HL-60 (cell line): ENCODE data around the gene TBL1X.

Experiments
- DNase-seq, 2 experiments: peaks; one replicate each; pipeline ENCODE4 v3.0.0-alpha.2; 2010 to 2020; ENCODE audit warnings: low read depth in 1 of 2, low spot score in 1 of 2
- H3K27ac ChIP-seq: fragments of 250-450 bp; sonication (Bioruptor Pico); replicated peaks from 2 replicates; pipeline ENCODE4 v1.5.1; 2020; ENCODE audit warnings: mild to moderate bottlenecking, moderate library complexity
- H3K27me3 ChIP-seq: fragments of 250-450 bp; sonication (Bioruptor Pico); 2 replicates; pipeline ENCODE4 v1.5.1; 2021; ENCODE audit warnings: mild to moderate bottlenecking, moderate library complexity; ENCODE audit not compliant: insufficient read depth, poor library complexity, severe bottlenecking
- H3K4me3 ChIP-seq: replicated peaks from 2 replicates; pipeline ENCODE4 v1.5.1; 2011; ENCODE audit warnings: mild to moderate bottlenecking, control low read depth, low read length; ENCODE audit not compliant: insufficient read depth
- GABPA ChIP-seq: IDR thresholded peaks from 2 replicates; pipeline ENCODE4 v1.6.1; 2012; ENCODE audit warnings: low read depth
- POLR2AphosphoS5 ChIP-seq: IDR thresholded peaks from 2 replicates; pipeline ENCODE4 v1.6.1; 2012; ENCODE audit warnings: low read depth
- REST ChIP-seq: IDR thresholded peaks from 2 replicates; pipeline ENCODE4 v1.6.1; 2012; ENCODE audit warnings: low read depth; ENCODE audit not compliant: insufficient replicate concordance
- SPI1 ChIP-seq: IDR thresholded peaks from 2 replicates; pipeline ENCODE4 v1.6.1; 2012; ENCODE audit warnings: low read depth, mild to moderate bottlenecking, borderline replicate concordance
- TF ChIP-seq, protein P1 (sequence below): IDR thresholded peaks from one replicate; pipeline ENCODE4 v1.5.1; 2011; ENCODE audit warnings: low read length, control low read depth, inconsistent platforms; ENCODE audit not compliant: insufficient read depth

TBL1X gene

DNA sequence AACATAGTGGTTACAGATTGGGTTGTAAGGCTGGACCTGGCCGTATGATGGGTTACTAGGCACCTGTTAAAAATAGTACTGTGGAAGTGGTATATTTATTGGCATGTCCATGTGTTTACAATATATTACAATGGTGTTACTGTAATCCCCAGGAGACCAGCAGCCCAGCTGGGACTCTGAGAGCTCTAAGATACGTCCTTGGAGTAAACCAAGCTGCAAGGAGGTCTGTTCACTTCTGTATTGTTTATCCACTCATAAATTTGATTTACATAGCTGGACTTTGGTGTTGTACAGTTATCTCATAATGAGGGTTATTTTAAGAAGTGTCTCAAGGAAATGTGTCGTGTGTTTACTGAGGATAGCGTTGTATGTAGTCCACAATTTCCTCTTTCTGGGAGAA lies 93.8 kb downstream of the TBL1X start:
- no peak overlapping the region for H3K4me3 ChIP-seq
- no peak overlapping the region for H3K27ac ChIP-seq
- TF ChIP-seq REST (no peak), GABPA (no peak)
- no peaks in the 10 kb centered on the region for H3K27me3 ChIP-seq
- DNase-seq: no peak

DNA sequence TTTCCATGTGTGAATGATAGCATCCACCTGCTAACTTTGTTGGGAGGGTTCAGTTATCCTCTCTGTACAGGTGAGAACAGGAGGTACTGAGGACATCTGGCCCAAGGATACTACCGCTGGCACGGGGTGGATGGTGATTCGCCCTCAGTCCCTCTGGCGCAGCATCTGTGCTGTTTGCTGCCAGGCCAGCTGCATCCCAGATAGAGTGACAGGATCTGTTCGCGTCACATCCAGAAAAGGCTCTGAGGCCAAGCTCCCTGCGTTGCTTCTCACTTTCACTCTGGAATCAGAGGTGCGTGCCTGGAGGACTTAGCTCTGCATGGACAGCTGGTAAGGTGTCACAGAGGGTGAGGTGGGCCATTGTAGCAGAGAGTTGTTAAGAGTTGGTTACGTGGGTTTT lies 95.4 kb downstream of the TBL1X start:
- DNase-seq: no peak
- H3K27me3 ChIP-seq: no peaks in the 10 kb centered on the region

GRCh38 chrX:9561199-9561598 lies 96.3 kb downstream of the TBL1X start:
- DNase-seq: no peak
- Histone ChIP-seq H3K4me3 (no peak overlapping the region), H3K27ac (no peak overlapping the region), H3K27me3 (no peaks in the 10 kb centered on the region)
- TF ChIP-seq SPI1 (no peak), GABPA (no peak), POLR2AphosphoS5 (no peak), REST (no peak)
- TF ChIP-seq, protein P1, sequence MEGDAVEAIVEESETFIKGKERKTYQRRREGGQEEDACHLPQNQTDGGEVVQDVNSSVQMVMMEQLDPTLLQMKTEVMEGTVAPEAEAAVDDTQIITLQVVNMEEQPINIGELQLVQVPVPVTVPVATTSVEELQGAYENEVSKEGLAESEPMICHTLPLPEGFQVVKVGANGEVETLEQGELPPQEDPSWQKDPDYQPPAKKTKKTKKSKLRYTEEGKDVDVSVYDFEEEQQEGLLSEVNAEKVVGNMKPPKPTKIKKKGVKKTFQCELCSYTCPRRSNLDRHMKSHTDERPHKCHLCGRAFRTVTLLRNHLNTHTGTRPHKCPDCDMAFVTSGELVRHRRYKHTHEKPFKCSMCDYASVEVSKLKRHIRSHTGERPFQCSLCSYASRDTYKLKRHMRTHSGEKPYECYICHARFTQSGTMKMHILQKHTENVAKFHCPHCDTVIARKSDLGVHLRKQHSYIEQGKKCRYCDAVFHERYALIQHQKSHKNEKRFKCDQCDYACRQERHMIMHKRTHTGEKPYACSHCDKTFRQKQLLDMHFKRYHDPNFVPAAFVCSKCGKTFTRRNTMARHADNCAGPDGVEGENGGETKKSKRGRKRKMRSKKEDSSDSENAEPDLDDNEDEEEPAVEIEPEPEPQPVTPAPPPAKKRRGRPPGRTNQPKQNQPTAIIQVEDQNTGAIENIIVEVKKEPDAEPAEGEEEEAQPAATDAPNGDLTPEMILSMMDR: no peak

More for the DNA sequence above, 95.4 kb downstream of the TBL1X start:
- no peak for TF ChIP-seq SPI1
- TF ChIP-seq, protein P1: no peak
- TF ChIP-seq POLR2AphosphoS5: no peak
- no peak for TF ChIP-seq REST
- no peak for TF ChIP-seq GABPA
- H3K4me3 ChIP-seq: no peak overlapping the region
- H3K27ac ChIP-seq: no peak overlapping the region

DNA sequence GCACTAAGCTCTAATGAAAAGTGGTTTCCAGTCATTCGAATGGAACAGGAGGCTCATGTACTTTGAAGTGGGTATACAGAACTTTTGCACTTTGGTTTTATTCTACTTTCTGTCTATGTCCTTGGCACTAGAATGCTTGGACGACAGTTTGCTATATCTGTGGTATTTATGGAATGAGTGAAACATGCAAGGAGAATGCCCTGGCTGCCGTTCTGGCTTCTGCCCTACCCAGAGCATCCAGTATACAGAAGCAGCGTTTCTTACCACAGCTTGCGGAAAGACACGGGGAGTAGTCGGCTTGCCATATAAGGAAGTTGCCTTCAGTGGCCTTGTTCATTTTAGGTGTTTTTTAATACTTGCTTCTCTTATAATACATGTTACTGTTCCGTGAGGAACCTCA lies 98.0 kb downstream of the TBL1X start:
- Histone ChIP-seq H3K27me3 (no peaks in the 10 kb centered on the region), H3K27ac (no peak overlapping the region), H3K4me3 (no peak overlapping the region)
- TF ChIP-seq, protein P1: no peak
- TF ChIP-seq POLR2AphosphoS5 (no peak), GABPA (no peak), REST (no peak), SPI1 (no peak)
- no peak for DNase-seq
